IPS-20b (cell line): Measurements from ENCODE around the gene DOCK10.

Source experiments
- H3K27ac ChIP-seq: one replicate; pipeline ENCODE4 v1.5.1; 2013; ENCODE audit warnings: low read length
- H3K27me3 ChIP-seq: 2 replicates; pipeline ENCODE4 v1.6.1; 2013; ENCODE audit warnings: mild to moderate bottlenecking, low read length, inconsistent platforms; ENCODE audit not compliant: insufficient read depth
- H3K36me3 ChIP-seq: 2 replicates; pipeline ENCODE4 v1.6.1; 2013; ENCODE audit warnings: low read depth, mild to moderate bottlenecking, inconsistent platforms, low read length, moderate library complexity; ENCODE audit not compliant: insufficient read depth
- H3K4me1 ChIP-seq: 2 replicates; pipeline ENCODE4 v1.6.1; 2013; ENCODE audit warnings: mild to moderate bottlenecking, control low read depth, inconsistent platforms, low read length, moderate library complexity; ENCODE audit not compliant: insufficient read depth
- H3K4me3 ChIP-seq: 2 replicates; pipeline ENCODE4 v1.5.1; 2013; ENCODE audit warnings: mild to moderate bottlenecking, low read length, inconsistent platforms
- H3K9ac ChIP-seq: 2 replicates; pipeline ENCODE4 v1.6.1; 2013; ENCODE audit warnings: low read depth, mild to moderate bottlenecking, inconsistent platforms, low read length, moderate library complexity
- H3K9me3 ChIP-seq: 2 replicates; pipeline ENCODE4 v1.6.1; 2013; ENCODE audit warnings: mild to moderate bottlenecking, low read depth, low read length, inconsistent platforms; ENCODE audit not compliant: insufficient read depth

DOCK10 gene

GRCh38 chr2:224850081-224850480 lies 192.2 kb downstream of the DOCK10 start:
- Histone ChIP-seq H3K36me3 (no peaks in the 10 kb centered on the region), H3K4me1 (no peaks in the 10 kb centered on the region), H3K9ac (no peak overlapping the region), H3K27me3 (no peaks in the 10 kb centered on the region), H3K27ac (no peak overlapping the region), H3K4me3 (no peak overlapping the region), H3K9me3 (no peaks in the 10 kb centered on the region)

- Histone ChIP-seq H3K9me3 (no peaks in the 10 kb centered on the region), H3K4me1 (no peaks in the 10 kb centered on the region), H3K27ac (no peak overlapping the region), H3K27me3 (no peaks in the 10 kb centered on the region), H3K9ac (no peak overlapping the region), H3K36me3 (no peaks in the 10 kb centered on the region), H3K4me3 (no peak overlapping the region)
Observed at GRCh38 chr2:224849264-224849663, 193.0 kb downstream of the DOCK10 start.

GRCh38 chr2:224847961-224848850 lies 194.1 kb downstream of the DOCK10 start:
- no peaks in the 10 kb centered on the region for H3K4me1 ChIP-seq
- no peaks in the 10 kb centered on the region for H3K36me3 ChIP-seq
- H3K9me3 ChIP-seq: no peaks in the 10 kb centered on the region
- H3K4me3 ChIP-seq: no peak overlapping the region
- H3K27me3 ChIP-seq: no peaks in the 10 kb centered on the region
- H3K9ac ChIP-seq: no peak overlapping the region
- no peak overlapping the region for H3K27ac ChIP-seq

- no peak overlapping the region for H3K9ac ChIP-seq
- no peak overlapping the region for H3K4me3 ChIP-seq
- no peaks in the 10 kb centered on the region for H3K36me3 ChIP-seq
- no peaks in the 10 kb centered on the region for H3K9me3 ChIP-seq
- no peak overlapping the region for H3K27ac ChIP-seq
- no peaks in the 10 kb centered on the region for H3K27me3 ChIP-seq
- no peaks in the 10 kb centered on the region for H3K4me1 ChIP-seq
Observed at GRCh38 chr2:224847381-224847780, 194.9 kb downstream of the DOCK10 start.

GRCh38 chr2:224846686-224847085 lies 195.6 kb downstream of the DOCK10 start:
- Histone ChIP-seq H3K9ac (no peak overlapping the region), H3K4me3 (no peak overlapping the region), H3K27ac (no peak overlapping the region), H3K36me3 (no peaks in the 10 kb centered on the region), H3K27me3 (no peaks in the 10 kb centered on the region), H3K9me3 (no peaks in the 10 kb centered on the region), H3K4me1 (no peaks in the 10 kb centered on the region)

GRCh38 chr2:224846161-224846560 lies 196.1 kb downstream of the DOCK10 start:
- Histone ChIP-seq H3K36me3 (no peaks in the 10 kb centered on the region), H3K27ac (no peak overlapping the region), H3K27me3 (no peaks in the 10 kb centered on the region), H3K4me1 (no peaks in the 10 kb centered on the region), H3K9me3 (no peaks in the 10 kb centered on the region), H3K4me3 (no peak overlapping the region), H3K9ac (no peak overlapping the region)

GRCh38 chr2:224843141-224843540 lies 199.1 kb downstream of the DOCK10 start:
- no peaks in the 10 kb centered on the region for H3K27me3 ChIP-seq
- no peaks in the 10 kb centered on the region for H3K9me3 ChIP-seq
- H3K27ac ChIP-seq: no peak overlapping the region
- H3K4me3 ChIP-seq: no peak overlapping the region
- H3K9ac ChIP-seq: no peak overlapping the region
- no peaks in the 10 kb centered on the region for H3K4me1 ChIP-seq
- H3K36me3 ChIP-seq: no peaks in the 10 kb centered on the region

GRCh38 chr2:224841910-224842309 lies 200.4 kb downstream of the DOCK10 start:
- no peak overlapping the region; the same call in 1 of the 2 replicates for H3K4me3 ChIP-seq
- no peaks in the 10 kb centered on the region for H3K9me3 ChIP-seq
- no peaks in the 10 kb centered on the region for H3K36me3 ChIP-seq
- no peak overlapping the region for H3K9ac ChIP-seq
- H3K27ac ChIP-seq: no peak overlapping the region
- no peaks in the 10 kb centered on the region for H3K27me3 ChIP-seq
- no peaks in the 10 kb centered on the region for H3K4me1 ChIP-seq

- H3K27ac ChIP-seq: no peak overlapping the region
- no peaks in the 10 kb centered on the region for H3K9me3 ChIP-seq
- no peak overlapping the region for H3K9ac ChIP-seq
- H3K4me3 ChIP-seq: no peak overlapping the region
- H3K36me3 ChIP-seq: no peaks in the 10 kb centered on the region
- no peaks in the 10 kb centered on the region for H3K27me3 ChIP-seq
- no peaks in the 10 kb centered on the region for H3K4me1 ChIP-seq
Observed at GRCh38 chr2:224838335-224838734, 203.9 kb downstream of the DOCK10 start.

GRCh38 chr2:224837558-224837957 lies 204.7 kb downstream of the DOCK10 start:
- H3K4me3 ChIP-seq: no peak overlapping the region
- no peaks in the 10 kb centered on the region for H3K4me1 ChIP-seq
- H3K27me3 ChIP-seq: no peaks in the 10 kb centered on the region
- no peaks in the 10 kb centered on the region for H3K9me3 ChIP-seq
- no peaks in the 10 kb centered on the region for H3K36me3 ChIP-seq
- no peak overlapping the region for H3K9ac ChIP-seq
- no peak overlapping the region for H3K27ac ChIP-seq

- H3K27ac ChIP-seq: no peak overlapping the region
- no peaks in the 10 kb centered on the region for H3K36me3 ChIP-seq
- H3K9me3 ChIP-seq: no peaks in the 10 kb centered on the region
- H3K4me1 ChIP-seq: no peaks in the 10 kb centered on the region
- H3K27me3 ChIP-seq: no peaks in the 10 kb centered on the region
- H3K9ac ChIP-seq: no peak overlapping the region
- H3K4me3 ChIP-seq: no peak overlapping the region
Observed at GRCh38 chr2:224837066-224837465, 205.2 kb downstream of the DOCK10 start.

GRCh38 chr2:224836263-224836662 lies 206.0 kb downstream of the DOCK10 start:
- Histone ChIP-seq H3K9ac (no peak overlapping the region), H3K27ac (no peak overlapping the region), H3K4me1 (no peaks in the 10 kb centered on the region), H3K27me3 (no peaks in the 10 kb centered on the region), H3K36me3 (no peaks in the 10 kb centered on the region), H3K9me3 (no peaks in the 10 kb centered on the region), H3K4me3 (no peak overlapping the region)
